Dedifferentiated amniotic fluid mesenchymal stem cell (primary cell): ENCODE measurements around the gene BCAT1.
"Not testable (repeated sequence)": the region's sequence is repeated elsewhere in the genome, so short reads cannot be mapped to it uniquely, and the experiment has no call there.

Source experiments
- DNase-seq: peaks from one replicate; pipeline ENCODE4 v3.0.0-alpha.2; 2016; ENCODE audit errors: extremely low spot score

The BCAT1 gene

DNA sequence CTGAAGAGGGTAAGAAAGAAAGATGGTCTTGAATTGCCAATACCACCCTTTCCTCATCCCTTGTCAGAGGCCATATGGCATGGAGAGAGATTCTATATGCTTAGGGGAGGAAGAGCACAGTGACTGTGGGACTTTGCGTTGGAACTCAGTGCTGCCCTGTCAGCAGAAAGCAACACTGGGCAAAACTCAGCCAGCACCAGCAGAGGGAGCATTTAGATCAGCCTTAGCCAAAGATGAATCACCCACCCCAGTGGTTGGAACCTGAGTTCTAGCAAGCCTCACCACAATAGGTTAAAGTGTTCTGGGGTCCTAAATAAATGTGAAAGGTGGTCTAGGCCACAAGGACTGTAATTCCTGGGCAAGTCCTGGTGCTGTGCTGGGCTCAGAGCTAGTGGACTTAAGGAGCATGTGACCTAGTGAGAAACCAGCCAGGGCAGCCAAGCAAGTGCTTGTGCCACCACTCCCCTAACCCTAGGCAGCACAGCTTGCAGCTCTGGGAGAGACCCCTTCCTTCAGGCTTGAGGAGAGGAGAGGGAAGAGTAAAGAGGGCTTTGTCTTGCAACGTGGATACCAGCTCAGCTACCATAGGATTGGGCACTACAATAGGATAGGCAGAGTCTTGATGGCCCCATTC lies 11.4 kb upstream of the BCAT1 start:
- DNase-seq = peak; percentile 40

DNA sequence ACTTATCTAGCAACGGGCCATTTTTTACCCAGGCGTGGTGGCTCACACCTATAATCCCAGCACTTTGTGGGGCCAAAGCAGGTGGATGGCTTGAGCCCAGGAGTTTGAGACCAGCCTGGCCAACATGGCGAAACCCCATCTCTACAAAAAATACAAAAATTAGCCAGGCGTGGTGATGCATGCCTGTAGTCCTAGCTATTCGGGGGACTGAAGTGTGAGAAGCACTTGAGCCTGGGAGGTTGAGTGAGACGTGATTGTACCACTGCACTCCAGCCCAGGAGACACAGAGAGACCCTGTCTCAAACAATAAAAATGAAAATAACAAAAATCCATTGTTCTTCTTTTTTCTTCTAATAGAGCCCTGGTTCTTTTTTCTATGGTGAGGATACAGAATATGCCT lies 7.5 kb upstream of the BCAT1 start:
- not testable (repeated sequence) for DNase-seq

DNA sequence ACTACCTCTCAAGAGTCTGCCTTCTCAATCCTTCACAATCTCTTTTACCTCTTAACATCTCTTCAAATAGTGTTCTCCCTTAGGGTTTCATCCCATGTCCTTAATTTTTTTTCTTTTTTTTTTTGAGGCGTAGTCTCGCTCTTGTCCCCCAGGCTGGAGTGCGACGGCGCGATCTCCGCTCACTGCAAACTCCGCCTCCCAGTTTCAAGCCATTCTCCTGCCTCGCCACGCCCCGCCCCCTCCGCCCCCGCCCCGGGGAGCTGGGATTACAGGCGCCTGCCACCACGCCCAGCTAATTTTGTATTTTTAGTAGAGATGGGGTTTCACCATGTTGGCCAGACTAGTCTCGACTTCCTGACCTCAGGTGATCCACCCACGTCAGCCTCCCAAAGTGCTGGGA lies 7.0 kb upstream of the BCAT1 start:
- no peak for DNase-seq

DNA sequence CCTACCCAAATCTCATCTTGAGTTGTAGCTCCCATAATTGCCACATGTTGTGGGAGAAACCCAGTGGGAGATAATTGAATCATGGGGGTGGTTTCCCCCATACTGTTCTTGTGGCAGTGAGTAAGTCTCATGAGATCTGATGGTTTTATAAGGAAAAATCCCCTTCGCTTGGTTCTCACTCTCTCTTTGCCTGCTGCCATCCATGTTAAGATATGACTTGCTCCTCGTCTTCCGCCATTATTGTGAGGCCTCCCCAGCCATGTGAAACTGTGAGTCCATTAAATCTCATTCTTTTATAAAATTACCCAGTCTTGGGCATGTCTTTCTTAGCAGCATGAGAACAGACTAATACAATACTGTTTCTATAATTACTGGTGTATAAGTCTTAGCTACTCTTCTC lies 6.5 kb upstream of the BCAT1 start:
- DNase-seq = no peak

DNA sequence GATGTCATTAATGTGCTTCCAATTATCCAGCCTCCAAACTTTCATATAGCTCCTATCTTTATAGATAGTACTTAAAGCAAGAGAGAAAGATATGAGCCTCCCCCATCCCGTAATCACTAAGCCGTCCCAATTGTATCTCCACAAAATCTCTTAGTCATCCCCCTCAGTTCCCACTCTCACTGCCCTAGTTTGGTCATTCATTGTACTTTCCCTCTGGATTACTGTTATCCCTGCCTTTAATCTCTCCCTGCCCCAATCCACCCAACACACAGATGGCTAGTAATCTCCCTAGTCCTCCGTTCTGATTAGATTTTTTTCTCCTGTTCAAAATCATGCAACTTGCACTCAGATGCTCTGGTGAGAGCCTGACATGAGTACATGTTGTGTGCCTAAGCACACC lies 5.4 kb upstream of the BCAT1 start:
- no peak for DNase-seq

DNA sequence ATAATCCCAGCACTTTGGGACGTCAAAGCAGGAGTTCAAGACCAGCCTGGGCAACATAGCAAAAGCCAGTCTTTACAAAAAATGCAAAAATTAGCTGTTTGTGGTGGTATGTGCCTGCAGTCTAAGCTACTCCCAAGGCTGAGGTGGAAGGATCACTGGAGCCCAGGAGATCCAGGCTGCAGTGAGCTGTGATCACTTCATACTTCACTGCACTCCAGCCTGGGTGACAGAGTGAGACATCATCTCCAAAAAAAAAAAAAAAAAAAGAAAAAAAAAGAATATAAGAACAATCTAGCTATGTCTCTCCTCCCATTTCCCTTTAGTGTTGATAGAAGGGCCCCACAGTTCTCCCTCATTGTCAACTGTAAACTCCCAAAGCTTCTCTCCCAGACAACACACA lies 3.5 kb upstream of the BCAT1 start:
- no peak for DNase-seq

DNA sequence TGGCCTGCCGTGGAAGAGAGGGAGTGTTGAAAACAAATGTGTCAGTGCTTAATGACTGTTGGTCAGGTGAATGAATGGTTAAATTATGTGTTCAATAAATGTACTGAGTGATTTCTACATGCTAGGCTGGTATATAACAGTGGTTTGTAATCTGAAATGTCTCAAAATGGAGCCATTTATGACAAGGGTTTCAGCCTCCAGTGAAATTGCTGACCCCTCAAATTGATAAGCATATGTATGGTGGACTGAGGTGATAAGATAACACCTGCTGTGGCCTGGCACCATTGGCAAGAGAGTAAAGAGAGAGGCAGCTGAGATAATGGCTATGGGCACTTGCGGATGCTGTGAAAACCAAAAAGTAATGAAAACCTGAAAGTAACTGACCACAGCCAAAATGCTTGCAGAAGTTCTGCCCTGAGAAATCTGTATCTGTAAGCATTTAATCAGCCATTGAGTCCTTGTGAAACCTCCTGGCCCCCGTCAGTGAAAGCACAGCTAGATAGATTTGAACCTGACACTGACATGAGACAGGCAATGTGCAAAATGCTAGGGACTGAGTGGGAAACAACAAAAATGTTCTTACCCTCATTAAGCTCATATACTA lies 1.4 kb upstream of the BCAT1 start:
- no peak for DNase-seq

DNA sequence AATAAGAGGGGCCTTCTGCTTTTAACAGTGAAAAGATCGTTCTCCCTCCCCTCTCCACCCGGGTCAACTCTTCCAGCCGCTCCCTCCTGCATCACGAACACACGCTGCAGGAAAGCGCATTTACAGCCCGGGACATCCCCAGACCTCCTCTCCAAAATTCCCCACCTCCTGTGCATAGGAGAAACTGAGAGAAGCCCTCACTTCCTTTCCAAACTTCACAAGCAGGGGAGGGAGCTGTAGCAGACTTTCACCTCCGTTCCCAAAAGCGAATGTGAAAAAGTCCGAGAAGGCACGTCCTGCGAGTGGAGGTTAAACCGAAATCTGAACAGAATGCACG lies 513 bp downstream of the BCAT1 start:
- peak; percentile 29 for DNase-seq

DNA sequence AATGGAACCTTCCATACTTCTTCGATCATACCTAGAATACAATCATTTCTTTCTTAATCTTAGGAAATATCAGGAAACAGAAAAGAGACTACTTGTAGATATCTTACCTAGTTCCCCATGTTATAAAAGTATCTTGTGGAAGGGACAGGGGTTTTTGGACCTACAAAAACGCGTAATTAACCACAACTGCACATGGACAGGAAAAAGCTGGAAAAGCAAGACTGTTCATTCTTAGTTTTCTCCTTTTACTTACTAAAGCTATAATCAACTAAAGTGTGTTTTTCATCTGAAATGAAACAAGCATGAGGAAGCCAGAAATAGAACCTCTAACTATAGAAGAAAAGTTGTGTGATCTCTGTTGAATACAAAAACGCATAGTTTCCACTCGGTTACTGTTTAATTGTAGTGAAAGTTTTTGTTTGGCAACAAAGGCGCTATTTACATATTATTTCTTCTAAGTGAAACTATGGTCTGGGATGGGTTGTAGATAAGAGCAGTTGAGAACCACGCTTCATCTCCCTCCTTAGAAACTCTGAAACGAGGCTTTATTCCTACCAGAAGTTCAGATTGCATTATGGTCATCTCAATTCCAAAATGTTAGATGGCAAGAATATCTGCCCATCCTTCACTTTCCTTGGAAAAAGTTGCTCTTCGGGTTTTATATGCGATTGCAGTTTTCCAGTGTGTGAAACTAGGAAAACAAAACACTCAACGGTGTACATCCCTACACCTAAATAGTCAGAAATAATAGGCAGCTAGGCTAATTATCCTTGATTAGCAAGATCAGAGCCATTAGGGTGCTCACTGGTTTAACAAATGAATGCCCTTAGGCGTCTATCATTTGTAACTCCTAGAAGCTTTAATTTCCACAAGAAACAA lies 1.1 kb downstream of the BCAT1 start:
- no peak for DNase-seq

DNA sequence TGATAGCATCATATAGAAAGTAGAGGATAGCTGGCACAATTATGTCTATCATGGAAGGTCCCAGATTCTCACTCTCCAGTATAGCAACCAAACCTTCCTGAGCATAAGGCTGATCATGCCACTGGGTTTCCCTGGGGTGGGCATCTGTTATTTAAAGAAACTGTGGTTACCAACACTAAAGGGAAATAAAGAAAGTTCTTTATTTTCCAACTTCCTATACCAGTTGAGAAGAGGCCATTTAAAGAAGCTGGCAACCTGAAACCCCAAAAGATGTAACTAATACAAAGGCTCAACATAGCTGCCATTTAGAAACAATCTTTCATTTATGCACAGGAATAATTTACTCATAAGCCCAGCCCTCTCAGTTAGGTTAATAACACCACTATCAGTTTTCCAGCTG lies 3.1 kb downstream of the BCAT1 start:
- no peak for DNase-seq

DNA sequence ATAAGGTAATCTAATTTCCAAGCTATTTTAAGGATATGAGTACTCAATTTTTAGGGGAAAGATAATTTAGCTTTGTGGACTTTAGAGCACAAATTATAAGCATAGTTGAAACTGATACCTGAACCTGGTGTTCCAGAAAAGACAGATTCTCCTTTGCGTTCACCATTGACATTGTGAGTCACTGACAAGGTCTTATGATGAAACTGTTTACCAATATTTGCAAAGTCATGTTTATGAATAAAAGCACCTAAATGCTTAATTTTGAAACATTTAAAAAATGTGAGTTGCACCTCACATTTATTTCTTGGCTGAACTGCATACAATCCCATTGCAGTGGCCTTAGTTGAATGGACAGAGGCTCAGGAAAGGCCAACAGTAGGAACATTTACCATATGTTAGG lies 3.9 kb downstream of the BCAT1 start:
- no peak for DNase-seq

DNA sequence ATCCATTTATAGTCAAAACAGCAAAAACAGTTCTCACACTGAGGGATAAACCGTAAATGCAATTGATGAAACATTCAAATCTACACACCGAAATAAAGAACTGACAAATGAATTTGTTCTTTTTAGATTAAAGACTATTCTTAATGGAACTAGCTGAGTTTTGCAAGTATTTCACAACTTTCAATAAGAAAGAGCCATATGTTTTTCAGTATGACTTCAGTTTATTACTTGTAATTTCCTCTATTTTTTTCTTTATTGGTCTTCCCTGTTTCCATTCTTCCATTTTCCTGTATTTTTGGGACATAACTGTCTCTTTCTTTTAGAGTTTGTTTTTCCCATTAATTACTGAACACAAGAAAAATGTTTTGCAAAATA lies 4.3 kb downstream of the BCAT1 start:
- DNase-seq = no peak

DNA sequence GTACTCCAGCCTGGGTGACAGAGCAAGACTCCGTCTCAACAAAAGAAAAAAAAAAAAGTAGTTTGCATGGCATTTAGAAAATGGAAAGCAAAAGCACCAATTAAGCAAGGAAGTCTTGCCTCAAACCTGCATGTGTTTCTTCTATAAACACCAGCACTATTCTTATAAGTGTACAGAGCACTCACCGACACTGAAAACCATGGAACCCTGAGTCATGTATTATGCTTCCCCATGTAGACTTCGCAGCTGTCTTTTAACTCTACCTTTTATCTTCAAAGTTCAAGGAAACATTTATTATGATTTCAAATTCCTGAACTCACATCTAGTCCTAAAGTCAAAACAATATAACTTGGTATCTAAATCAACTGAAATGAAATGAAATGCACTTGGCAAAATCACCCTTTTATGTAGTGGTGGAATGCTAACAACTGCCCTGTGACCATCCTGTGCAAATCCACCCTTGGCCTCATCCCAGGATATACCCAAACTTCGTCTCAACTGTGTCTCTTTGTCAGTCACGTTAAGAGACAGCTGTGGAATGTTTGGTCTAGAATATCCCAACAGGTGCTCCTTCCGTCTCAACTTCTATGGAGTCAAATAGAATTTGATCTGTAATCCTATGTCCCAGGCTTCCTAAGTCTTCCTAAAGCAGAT lies 4.8 kb downstream of the BCAT1 start:
- DNase-seq = no peak

DNA sequence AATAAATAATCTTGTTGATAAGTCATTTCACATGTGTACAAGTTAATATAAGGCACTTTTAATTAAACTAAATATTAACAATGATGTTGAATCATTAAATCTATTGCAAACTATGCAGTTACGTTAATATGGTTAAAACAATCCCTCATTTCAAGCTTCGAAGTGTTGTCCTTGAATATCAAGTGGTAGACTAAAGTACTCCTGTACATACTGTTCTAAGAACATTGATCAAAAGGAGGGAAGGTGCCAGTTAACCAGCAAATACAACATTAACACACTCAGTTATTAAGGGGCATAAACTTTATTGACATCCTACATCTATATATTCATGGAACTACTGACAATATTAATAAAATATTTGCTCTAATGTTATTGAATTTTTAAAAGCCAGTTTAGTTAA lies 8.7 kb downstream of the BCAT1 start:
- no peak for DNase-seq

DNA sequence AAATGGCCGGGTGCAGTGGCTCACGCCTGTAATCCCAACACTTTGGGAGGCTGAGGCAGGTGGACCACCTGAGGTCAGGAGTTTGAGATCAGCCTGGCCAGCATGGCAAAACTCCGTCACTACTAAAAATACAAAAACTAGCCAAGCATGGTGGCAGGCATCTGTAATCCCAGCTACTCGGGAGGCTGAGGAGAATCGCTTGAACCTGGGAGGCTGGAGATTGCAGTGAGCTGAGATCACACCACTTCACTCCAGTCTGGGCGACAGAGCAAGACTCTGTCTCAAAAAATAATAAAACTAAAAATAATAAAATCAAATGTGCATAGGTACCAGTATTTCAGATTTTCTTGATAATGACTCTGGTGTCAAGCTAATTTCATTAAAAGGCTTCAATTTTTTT lies 9.3 kb downstream of the BCAT1 start:
- not testable (repeated sequence) for DNase-seq

DNA sequence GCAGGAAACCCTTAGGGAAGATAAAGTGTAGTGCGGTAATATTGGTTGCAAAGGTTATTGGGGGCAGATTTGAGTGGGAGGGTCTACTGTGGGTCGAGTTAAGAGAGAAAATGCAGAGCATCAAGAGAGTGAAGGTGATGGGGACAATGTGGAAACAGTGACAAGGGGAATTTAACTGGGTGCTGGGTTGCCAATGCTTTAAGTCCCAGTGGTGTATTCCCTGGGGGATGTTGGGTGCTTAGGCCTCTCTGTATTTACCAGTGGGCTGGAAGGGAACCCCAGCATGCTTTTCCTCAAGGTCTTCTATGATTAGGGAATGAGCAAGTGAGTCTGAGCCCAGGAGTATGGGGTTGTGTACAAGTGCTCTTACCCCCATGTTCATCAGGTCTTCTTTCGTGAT lies 10.6 kb downstream of the BCAT1 start:
- DNase-seq = no peak

DNA sequence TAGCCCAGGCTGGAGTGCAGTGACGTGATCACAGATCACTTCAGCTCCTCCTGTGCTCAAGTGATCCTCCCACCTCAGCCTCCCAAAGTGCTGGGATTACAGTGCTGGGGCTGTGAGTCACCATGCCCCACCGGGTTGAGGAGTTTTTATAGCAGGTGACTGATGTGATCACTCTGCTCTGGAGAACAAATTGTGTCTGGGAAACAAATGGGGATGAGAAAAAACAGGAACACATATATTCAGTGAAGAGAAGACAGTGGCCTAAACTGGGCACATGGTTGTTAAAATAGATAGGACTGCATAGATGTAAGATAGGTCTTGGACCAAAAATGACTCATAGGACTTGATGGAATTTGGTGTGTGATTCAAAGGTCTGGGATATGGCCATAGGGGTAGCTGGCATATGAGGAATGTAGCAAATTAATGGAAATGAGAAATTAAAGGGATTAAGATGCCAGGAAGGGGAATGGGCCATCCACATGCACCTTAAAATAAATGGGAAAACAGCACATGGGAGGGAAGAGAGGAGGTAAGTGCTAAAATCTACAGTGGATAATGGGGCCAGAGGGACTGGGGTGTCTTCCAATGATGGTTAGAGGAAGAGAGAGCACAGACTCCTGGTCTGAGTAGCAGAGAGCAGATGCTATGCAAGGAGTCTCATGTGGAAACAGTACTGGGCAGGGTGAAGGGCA lies 11.2 kb downstream of the BCAT1 start:
- DNase-seq = no peak

DNA sequence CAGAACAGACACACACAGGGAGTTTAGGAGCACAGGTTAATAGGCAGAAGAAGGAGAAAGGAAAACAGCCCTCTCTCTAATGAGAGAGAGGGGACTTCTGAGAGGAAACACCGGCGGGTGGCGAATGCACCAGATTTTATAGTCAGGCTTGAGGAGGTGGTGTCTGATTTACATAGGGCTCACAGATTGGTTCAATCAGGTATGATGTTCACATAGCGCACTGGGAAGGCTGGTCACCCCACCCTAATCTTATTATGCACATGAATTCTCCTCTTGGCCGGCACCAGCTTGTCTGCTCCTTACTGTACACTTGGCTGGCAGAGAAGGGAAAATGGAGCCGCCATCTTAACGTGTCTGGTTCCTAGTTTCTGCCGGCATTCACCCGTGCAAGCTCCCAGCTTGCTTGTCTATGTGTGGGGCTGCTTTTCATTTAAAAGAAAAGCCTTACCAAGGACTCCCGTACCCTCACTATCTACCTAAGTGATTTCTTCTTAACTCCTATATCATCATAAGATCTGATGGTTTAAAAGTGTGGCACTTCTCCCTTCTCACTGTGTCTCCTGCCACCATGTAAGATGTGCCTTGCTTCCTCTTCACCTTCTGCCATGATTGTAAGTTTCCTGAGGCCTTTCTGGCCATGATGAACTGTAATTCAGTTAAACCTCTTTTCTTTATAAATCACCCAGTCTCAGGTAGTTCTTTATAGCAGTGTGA lies 15.1 kb downstream of the BCAT1 start:
- no peak for DNase-seq

DNA sequence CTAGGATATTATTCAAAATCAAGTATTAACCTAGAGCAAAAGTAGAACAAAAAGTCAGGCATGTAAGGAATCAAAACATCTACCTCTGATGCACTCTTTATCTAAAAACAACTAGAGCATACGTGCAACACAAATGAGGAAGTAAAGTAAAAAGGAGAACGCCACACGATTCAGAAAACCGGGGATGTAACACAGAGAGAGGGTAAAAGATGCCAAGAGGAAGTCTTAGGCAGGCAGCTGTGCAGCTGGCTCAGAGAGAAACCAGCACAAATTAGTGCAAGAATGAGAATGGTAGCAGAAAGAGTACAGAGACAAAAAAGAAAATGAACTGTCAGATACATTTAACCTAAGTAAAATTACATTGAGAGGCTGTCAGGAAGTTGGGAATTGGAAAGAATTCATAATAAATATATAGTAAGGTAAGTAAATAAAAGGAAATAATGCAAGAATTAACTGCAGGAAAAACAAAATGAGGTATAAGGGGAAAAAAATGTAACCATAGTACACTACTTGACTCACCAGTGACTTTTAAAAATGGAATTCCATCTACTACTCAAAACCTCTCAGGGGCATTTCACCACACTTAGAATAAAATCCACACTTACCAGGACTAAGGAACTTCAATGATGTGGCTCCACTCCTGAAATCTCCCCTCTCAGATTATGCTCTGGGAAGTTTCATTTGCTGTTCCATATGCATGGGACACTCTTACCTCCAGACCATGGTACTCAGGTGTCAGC lies 17.1 kb downstream of the BCAT1 start:
- no peak for DNase-seq

DNA sequence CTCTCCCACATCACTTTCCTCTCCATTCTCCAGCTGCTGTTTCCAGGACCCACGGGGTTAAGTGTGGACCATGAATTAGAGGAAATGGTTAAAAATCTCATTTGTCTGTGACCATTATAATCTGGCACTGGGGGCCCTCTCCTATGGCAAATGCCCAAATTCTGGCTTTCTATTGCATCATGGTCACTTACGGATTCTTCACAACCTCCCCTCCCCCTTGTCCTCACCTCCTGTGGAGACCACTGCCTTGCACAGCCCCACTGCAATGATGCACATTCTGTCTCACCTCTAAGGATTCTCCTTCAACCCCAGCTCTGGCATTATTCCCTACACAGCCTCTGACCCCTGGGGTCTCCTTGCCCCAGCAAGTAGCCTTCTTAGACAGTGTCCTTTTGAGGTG lies 18.9 kb downstream of the BCAT1 start:
- no peak for DNase-seq
